Activated CD8-positive, alpha-beta memory T cell treated with anti-CD3 and anti-CD28 coated beads for 36 hours (primary cell): Measurements from ENCODE around the gene DIAPH2. TPM values are rescaled to one million over a fixed set of nuclear protein-coding genes. Genes with fewer than 3 reads are reported as not detected.

Experiments
- CTCF ChIA-PET: fragments of 350-600 bp; sonication (Branson Sonifier 250); formaldehyde crosslinking; loops from one replicate; lab custom pipeline; 2021; ENCODE audit warnings: antibody characterized with exemption; lab: Charles Lee
- POLR2A ChIA-PET: fragments of 350-600 bp; sonication (Branson Sonifier 250); formaldehyde crosslinking; loops from one replicate; lab custom pipeline; 2021; ENCODE audit warnings: antibody characterized with exemption; lab: Charles Lee
- total RNA-seq, 2 experiments: library from RNA; stranded (reverse); gene quantifications; one replicate each; pipeline ENCODE4 v1.2.3, GENCODE V29; 2021

The DIAPH2 gene
- total RNA-seq = 1 to 10 TPM; 6.1 to 6.6 TPM

- CTCF ChIA-PET = no interaction called here
Measured at GRCh38 chrX:96684339-96685209, at the start of gene DIAPH2. Gene DIAPH2, plus strand, starts transcription at chrX:96684842.

DNA sequence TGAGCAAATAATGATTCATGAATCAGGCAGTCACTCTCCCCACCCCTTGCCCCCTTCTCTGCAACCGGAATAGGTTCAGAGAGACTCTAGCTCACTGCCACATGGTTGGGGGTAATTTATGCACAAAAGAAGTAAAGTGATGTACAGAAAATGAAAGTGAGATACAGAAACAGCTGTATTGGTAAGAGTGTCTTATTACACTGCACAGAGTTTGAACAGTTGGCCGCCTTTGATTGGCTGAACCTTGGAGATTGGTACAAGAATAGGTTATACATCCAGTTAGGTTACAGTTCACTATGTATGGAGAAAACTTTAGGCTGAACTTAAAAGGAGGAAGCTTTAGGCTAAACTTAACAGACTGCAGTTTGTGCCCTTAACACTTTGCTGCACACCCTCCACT lies 34.6 kb upstream of the DIAPH2 start:
- POLR2A ChIA-PET = no interaction called here

More at GRCh38 chrX:96684339-96685209, at the start of gene DIAPH2:
- POLR2A ChIA-PET = no interaction called here

DNA sequence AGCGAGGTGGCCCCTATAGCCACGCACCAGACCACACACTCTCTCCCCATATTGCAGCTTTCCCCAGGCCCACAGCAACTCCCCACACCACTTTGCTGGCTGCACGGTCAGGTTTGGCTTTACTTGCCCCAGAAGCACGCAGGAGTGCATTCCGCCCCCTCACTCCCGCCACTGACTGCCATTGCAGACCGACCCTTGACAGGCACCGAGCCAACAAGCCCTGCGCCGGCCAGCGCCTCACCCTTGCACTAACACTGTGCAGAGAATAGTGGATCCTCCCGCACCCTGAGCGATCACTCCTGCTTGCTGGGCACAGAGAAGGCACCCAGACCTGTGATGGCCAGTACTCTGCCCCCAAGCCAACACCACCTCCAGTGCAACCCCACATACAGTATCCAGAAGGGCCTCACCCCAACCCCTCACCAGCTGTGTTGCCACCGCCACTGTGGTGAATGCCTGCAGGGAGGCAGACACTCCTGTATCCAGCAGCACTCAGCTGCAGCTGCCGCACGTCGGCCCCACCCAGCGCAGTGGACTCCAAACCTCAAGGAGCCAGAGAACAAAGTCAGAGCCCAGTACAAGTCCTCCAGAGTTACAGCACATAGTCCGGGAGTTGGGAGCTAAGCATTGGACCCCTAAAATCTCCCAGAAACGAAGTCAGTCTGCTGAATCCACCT lies 28.6 kb upstream of the DIAPH2 start:
- ChIA-PET POLR2A (no interaction called here), CTCF (interaction anchor here (0.6 kb wide), 1 partner anchor 49 kb away, joined by 3 read pairs; no protein-coding TSS in a partner anchor)

More for the DNA sequence above, 34.6 kb upstream of the DIAPH2 start:
- CTCF ChIA-PET = no interaction called here

- ChIA-PET POLR2A (no interaction called here), CTCF (no interaction called here)
Measured at GRCh38 chrX:96682516-96682915, 2.1 kb upstream of the DIAPH2 start.

- POLR2A ChIA-PET = no interaction called here
- CTCF ChIA-PET = no interaction called here
Measured at GRCh38 chrX:96683997-96684338, 674 bp upstream of the DIAPH2 start.

DNA sequence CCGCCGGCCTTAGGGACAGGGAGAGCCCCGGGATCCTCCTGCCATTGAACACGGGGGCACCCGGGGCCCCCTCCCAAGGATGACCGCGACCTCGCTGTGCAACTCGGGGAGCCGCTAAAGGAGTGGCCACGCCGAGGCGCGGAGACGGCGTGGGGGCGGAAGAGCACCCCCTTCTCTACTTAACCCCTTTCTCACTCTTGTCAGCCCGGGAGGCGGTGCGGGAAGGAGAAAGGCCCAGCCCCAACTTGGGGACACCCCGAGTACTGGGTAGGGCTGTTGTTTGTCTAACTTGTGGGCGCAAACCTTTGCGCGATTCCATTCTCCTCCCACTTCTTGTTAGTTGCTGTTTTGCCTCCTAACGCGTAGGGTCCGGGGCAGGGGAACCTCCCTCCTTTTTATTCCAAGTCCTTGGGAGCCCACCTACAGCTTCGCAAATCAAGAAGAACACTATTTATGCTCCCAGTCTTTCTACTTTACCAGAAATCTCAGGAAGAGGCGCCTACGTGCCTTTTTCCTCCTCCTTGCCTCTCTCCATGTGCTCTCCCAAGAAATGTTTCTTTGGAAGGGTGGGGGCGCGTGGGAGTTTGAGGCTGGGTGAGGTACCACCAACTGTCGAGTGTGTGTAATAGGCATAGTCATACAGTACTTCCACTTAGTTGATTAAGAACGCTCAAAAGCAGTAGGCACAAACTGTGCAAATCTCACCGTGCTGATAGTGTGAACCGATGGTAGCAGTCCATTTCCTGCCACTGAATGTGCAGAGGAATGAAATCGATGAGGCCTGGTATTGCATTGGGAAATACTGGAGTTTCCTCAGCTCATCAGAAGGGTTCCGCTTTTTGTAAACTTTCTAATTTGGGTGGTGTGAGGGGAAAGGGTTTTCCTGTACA lies 813 bp downstream of the DIAPH2 start:
- POLR2A ChIA-PET = no interaction called here

GRCh38 chrX:96687776-96688175 lies 3.1 kb downstream of the DIAPH2 start:
- CTCF ChIA-PET = no interaction called here
- POLR2A ChIA-PET = no interaction called here

More for the DNA sequence above, 813 bp downstream of the DIAPH2 start:
- CTCF ChIA-PET = no interaction called here

DNA sequence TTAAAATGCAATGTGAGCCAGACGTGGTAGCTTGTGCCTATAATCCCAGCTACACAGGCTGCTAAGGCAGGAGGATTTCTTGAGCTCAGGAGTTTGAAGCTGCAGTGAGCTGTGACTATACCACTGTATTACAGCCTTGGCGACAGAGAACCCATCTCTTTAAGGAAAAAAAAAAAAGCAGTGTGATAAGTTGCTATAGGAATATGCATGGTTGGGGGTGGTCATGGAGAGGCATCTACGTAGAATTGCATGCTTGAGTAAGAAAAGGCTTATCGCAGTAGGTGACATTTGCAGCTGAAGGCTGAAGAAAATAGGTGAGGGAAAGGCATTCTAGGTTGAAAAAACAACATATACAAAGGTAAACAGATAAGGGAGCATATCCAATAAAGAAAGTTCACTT lies 4.1 kb downstream of the DIAPH2 start:
- POLR2A ChIA-PET = no interaction called here
- CTCF ChIA-PET = no interaction called here

DNA sequence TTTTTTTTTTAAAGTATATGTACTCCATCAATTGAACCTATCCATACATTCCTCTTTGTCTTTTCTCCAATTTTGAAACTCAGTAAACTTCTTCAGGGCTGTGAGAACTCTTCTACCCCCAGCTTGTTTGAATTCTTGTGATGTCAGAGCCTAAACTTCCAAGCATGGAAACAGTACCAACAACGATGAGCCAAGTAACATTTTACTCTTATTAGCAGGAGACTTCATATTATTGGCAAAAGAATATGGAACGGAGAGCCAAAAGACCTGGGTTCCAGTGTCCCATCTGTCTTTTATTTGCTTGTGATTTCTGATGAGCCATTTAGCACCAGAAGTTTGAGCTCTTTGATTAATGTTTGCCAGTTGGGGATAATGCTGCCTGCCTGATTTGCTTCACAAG lies 5.3 kb downstream of the DIAPH2 start:
- POLR2A ChIA-PET = no interaction called here

GRCh38 chrX:96692454-96692853 lies 7.8 kb downstream of the DIAPH2 start:
- CTCF ChIA-PET = no interaction called here
- POLR2A ChIA-PET = no interaction called here

More for the DNA sequence above, 5.3 kb downstream of the DIAPH2 start:
- CTCF ChIA-PET = no interaction called here

GRCh38 chrX:96692890-96693289 lies 8.2 kb downstream of the DIAPH2 start:
- ChIA-PET POLR2A (no interaction called here), CTCF (no interaction called here)

DNA sequence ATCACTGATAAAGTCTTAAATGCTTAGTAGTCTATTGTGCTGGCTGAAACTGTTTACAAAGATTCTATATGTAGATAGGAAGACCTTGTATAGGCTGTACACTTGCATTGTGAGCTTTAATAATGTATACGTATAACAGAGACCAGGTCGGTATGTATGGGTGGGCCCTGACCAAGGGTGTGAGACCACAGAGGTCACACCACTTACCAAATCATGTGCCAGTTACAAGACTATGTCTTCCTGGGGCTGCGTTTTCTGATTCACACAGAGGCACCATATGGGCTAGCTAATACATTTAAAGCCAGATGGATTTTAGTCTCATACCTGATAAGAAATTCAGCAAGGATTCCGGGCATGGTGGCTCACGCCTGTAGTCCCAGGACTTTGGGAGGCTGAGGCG lies 8.8 kb downstream of the DIAPH2 start:
- POLR2A ChIA-PET = no interaction called here

GRCh38 chrX:96696462-96696861 lies 11.8 kb downstream of the DIAPH2 start:
- POLR2A ChIA-PET = no interaction called here
- CTCF ChIA-PET = no interaction called here

More for the DNA sequence above, 8.8 kb downstream of the DIAPH2 start:
- CTCF ChIA-PET = no interaction called here

DNA sequence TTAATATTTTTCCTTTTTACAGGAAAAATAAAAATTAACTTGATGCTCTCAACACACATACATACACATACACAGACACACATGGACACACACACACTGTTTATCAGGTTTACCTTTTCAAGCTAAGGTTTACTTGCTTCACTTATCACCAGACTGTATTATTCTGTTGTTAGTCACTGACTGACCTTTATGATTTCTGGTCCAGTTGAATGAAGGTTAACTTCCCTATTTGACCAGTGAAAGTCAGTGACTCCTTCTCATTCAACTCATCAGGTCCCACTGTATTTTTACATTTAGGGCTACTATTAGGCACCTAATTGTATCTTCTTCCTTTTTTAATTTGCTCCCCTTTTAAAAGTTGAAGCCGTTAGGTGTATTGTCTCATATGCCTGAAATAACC lies 16.0 kb downstream of the DIAPH2 start:
- POLR2A ChIA-PET = no interaction called here
- CTCF ChIA-PET = no interaction called here

GRCh38 chrX:96703379-96703778 lies 18.7 kb downstream of the DIAPH2 start:
- POLR2A ChIA-PET = no interaction called here
- CTCF ChIA-PET = no interaction called here

GRCh38 chrX:96703816-96704215 lies 19.2 kb downstream of the DIAPH2 start:
- CTCF ChIA-PET = no interaction called here
- POLR2A ChIA-PET = no interaction called here

- ChIA-PET POLR2A (no interaction called here), CTCF (interaction anchor here (0.6 kb wide), 1 partner anchor 48 kb away, joined by 3 read pairs; no protein-coding TSS in a partner anchor)
Measured at GRCh38 chrX:96704629-96705028, 20.0 kb downstream of the DIAPH2 start.

- CTCF ChIA-PET = no interaction called here
- POLR2A ChIA-PET = no interaction called here
Measured at GRCh38 chrX:96705905-96706304, 21.3 kb downstream of the DIAPH2 start.

- ChIA-PET POLR2A (no interaction called here), CTCF (no interaction called here)
Measured at GRCh38 chrX:96707804-96708203, 23.2 kb downstream of the DIAPH2 start.

- CTCF ChIA-PET = no interaction called here
- POLR2A ChIA-PET = no interaction called here
Measured at GRCh38 chrX:96710031-96710430, 25.4 kb downstream of the DIAPH2 start.
